Measurements from ENCODE around the gene PICK1.
"Not testable (repeated sequence)": the region's sequence is repeated elsewhere in the genome, so short reads cannot be mapped to it uniquely, and the experiment has no call there.

The PICK1 gene

DNA sequence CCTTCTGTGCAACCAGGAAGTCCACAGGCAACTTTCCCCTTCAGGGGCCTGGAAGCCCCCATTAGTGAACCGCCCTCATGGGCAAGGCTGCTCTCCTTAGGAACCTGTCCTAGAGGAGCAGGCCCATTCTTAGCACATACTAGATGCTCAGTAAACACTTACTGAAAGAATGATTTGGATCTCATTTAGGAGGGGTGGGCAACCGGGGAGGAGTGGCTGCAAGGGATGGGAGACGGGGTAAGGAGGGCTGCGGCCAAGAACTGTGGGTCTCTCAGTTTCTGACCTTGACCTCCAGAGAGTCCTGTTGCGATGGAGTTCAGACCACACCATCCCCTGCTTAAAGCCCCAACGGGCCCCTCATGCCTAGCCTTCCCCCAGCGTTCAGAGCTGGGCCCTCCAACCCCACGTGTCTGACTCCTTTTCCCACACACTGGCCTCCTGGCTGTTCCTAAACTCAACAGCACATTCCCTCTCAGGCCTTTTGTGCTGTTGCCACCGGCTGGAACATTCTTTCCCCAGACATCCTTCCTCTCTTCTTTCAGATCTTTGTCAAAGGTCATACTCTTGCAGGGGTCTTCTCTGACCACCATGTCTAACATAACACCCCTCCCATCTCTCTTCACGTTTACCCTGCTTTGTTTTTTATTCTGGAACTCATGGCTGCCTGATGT is 20.7 kb upstream of the PICK1 start:
- no peak for TF ChIP-seq CTCF (IDR thresholded peaks at IDR 0.05; ENCODE audit: low read depth, low read length, missing control alignments)
- no peak overlapping the region for H3K4me3 ChIP-seq (replicated peaks; ENCODE audit: low read depth, low read length)

DNA sequence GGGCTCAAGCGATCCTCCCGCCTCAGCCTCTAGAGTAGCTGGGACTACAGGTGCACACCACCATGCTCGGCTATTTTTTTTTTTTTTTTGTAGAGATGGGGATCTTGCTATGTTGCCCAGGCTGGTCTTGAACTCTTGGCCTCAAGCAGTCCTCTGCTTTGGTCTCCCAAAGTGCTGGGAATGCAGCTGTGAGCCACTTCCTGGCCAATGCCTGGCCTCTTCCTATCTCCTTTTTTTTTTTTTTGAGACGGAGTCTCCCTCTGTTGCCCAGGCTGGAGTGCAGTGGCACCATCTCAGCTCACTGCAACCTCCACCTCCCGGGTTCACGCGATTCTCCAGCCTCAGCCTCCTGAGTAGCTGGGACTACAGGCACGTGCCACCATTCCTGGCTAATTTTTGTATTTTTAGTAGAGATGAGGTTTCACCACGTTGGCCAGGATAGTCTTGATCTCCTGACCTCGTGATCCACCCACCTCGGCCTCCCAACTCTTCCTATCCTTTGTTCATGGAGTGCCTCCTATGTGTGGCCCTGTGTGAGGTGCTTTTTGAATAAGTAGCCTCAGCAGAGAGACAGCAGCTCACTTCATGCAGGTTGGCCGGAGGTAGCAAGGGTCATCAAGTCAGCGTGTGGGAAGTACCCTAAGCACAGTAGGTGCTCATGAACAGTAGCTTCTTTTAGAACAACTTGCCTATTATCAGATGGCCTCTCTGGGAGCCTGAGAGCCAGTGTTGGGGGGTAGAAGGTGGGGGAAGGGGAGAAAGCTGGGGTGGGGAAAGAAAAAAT is 19.6 kb upstream of the PICK1 start:
- not testable (repeated sequence) for DNase-seq (ENCODE audit: extremely low read depth, low read depth); H3K4me3 ChIP-seq (replicated peaks; ENCODE audit: low read depth, low read length)

More for the DNA sequence above, 20.7 kb upstream of the PICK1 start:
- DNase-seq (ENCODE audit: extremely low read depth, low read depth): no peak

DNA sequence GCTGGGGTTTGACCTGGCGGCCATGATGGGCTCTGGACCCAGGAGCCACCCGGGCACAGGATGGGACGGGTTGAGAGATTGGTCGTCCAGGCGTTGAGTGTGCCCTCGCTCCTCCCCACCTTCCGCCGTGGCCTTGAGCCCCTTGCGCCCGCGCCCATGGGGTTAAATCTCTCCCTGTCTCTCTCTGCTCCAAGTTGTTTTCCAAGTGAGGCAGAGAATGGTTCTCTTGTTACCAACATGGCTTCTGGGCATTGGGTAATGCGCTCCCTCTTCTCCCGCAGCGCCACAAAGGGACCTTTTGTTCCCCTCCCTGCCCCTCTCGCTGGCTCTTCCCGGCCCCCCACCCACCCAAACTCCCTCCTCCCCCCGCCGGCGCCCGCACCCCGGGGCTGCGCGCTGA is 18.8 kb upstream of the PICK1 start:
- no peak overlapping the region for H3K4me3 ChIP-seq (replicated peaks; ENCODE audit: low read depth, low read length)
- DNase-seq (ENCODE audit: extremely low read depth, low read depth): no peak
- TF ChIP-seq CTCF (IDR thresholded peaks at IDR 0.05; ENCODE audit: low read depth, low read length, missing control alignments): no peak

DNA sequence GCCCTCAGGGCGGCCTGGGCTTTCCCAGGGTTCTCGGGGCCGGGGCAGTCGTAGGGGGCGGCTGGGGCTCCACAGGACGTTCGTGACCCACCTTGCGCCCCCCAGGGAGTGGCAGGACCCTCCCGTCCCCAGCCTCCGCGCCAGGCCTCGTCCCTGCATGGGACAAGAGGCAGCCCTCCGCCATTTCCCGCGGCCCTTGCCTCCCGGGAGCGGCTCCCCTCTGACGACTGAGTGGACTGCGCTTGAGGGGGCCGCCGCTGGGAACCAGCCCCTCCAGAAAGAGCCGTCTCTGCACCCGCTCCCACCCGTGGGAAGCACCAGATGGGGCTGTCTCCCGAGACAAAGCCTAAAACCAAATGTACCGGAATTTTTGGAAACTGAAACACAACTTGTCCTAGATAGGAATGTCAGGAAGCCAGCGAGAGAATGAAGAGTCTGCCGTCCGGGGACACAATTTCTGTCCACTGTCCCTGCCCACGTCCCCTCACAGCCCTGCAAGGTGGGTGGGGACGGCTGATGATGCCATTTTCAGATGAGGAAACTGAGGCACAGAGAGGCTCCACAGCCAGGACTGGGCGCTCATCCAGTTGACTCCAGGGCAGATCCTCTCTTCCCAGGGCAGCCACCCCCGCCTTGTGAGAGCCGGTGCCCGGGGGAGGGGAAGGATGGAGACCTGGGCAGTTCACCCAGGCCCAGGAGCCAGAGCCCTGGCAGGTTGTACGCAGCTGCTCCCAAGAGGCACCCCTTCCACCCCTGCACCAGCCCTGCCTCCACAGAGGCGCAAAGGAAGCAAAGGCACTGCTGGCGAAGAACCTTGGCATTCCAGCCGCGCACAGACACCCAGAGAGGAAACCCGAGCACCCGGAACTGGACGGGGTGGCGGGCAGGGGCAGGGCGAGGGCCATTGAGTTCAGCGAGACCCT is 18.1 kb upstream of the PICK1 start:
- no peak overlapping the region for H3K4me3 ChIP-seq (replicated peaks; ENCODE audit: low read depth, low read length)
- no peak for TF ChIP-seq CTCF (IDR thresholded peaks at IDR 0.05; ENCODE audit: low read depth, low read length, missing control alignments)
- DNase-seq (ENCODE audit: extremely low read depth, low read depth): no peak

GRCh38 chr22:38040953-38041759 is 16.0 kb upstream of the PICK1 start:
- TF ChIP-seq CTCF (IDR thresholded peaks at IDR 0.05; ENCODE audit: low read depth, low read length, missing control alignments): no peak
- no peak overlapping the region for H3K4me3 ChIP-seq (replicated peaks; ENCODE audit: low read depth, low read length)

DNA sequence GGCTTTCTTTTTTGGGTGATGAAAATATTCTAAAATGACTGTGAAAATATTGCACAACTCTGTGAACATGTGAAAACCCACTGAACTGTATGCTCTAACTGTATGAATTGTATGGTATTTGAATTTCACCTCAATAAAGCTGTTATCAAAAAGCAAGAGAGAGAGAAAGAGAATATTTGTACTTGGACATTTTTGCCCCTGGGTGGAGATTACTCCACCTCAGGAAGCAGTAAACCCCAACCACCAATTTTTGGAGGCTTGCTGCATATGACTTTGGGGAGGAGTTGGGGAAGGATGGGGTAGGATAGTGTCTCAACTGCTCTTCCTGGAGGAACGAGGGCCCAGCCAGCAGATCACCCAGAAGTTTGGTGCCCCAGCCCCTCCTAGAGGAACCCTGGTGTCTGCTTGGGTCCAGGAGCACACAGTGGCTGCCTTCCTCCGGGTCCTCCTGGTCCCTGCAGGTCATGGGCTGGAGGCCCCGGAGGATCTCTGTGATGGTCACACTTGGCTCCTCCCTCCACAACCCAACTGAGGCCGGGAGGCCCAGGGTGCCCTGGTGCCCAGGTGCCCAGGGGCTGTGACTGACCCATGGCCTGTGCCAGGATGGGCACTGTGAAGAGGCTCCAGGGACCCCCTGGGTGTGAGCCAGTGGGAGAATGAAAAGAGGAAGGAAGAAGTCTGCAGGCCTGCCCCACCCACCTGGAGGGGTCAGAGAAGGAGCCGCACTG is 15.3 kb upstream of the PICK1 start:
- no peak for DNase-seq (ENCODE audit: extremely low read depth, low read depth)
- TF ChIP-seq CTCF (IDR thresholded peaks at IDR 0.05; ENCODE audit: low read depth, low read length, missing control alignments): no peak
- no peak overlapping the region for H3K4me3 ChIP-seq (replicated peaks; ENCODE audit: low read depth, low read length)

More at GRCh38 chr22:38040953-38041759, 16.0 kb upstream of the PICK1 start:
- DNase-seq (ENCODE audit: extremely low read depth, low read depth): no peak
